ENCODE results near the gene MYO1F. TPM values are rescaled to one million over a fixed set of nuclear protein-coding genes. Genes with fewer than 3 reads are reported as not detected.

MYO1F gene
- 0.14 to 0.49 TPM (median 0.28 TPM) in 5 replicates for total RNA-seq (2022; extraction: Qiagen RNA extraction)

DNA sequence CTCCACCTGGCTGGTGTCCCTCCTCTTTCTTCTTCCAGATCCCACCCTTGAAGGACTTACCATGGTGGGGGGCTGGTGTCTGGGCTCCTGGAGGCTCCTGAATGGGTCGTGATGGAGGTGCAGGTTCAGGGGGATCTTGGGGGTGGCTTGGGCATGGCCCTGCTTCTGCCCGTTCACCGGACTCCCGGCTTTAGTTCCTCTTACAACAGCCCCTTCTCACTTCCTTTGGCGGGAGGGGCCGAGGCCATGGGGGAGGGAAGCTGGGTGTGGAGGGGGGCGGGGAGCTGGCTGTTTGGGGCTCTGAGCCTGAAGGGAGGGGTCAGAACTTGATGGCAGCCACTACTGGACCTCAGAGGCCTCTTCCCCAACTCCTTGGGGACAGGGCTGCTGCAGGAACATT is at the start of gene MYO1F:
MYO1F (minus strand) TSS at position 196 of the 400 bp plus-strand sequence; CDS start at position 63, 133 bp downstream.

DNA sequence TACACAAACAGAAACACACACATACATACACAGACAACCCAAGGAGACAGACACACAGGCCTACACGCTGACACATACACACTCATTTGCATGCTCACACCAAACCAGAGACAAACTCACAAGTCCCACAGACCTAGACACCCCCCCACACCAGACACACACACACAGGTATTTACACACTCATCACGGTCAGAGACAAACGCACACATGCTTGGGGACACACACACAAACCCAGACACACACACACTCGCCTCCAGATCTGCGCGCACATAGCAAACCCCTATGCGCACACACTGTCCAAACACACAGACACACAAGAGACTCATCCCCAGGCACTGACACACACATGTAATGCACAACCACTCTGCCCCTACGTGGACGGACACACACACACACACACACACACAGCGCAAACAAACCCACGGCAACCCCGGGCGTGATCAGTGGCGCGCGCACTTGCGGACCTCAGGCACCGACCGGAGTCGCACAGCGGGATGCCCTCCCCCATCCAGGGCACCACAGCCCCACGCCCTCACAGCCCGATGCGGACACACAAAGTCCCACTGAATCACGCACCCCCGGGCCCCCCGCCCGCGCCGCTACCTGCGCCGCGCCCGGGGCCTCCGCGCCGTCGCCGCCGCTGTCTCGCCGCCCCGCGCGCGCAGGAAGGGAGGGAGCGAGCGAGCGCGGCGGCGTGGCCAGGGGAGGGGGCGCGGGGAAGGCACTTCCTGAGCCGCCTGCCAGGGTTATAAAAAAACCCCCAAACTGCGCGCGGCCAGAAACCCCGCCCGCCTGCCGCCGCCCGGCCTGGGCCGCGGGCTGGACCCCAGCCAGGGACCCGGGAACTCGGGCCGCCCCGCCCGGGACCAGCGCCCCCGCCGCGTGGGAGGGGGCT is 33.0 kb upstream of the MYO1F start, which contains the start of gene ADAMTS10:
ADAMTS10 (minus strand) TSS at position 675 of the 895 bp plus-strand sequence. CDS start 5,005 bp downstream, outside the sequence.

DNA sequence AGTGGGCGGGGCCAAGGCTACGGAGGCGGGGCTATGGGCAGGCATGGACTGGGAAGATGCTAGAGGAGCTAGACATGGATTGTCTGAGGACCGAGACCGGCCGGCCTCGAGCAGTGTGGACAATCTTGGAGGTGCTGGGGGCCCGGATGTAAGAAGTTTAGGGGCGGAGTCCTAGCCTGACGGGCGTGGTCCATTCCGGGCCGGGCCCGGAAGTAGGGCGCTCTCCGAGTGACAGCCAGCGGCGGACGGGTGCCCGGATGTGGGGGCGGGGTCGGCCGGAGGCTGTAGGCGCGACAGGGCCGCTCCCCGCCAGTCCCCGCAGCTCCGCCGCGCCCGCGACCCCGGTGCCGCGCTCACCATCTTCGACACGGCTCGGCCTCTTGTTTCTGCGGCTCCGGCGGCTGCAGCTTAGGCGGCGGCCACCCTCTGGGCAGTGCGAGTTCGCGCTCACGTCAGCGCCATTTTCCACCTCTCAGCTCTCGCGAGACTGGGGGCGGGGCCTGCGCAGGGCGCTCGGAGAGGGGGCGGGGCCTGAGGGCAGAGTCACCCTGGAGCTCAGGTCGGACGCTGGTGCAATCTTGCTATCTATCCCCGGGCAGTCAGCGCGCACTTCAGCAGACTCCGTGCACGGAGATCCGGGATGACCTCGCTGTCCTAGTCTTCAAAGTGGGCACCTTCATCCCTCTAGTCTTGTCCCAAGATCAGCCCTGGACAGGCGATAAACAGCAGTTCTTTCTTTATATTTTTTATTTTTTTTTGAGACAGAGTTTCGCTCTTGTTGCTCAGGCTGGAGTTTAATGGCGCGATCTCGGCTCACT is 63.3 kb downstream of the MYO1F start, which contains the start of gene ZNF414:
ZNF414 (minus strand) TSS at position 481 of the 818 bp plus-strand sequence; CDS start at position 360, 121 bp downstream.

Other genes starting within 250 kb of the MYO1F start
- gene KANK3, start 234.2 kb downstream of the MYO1F start, total RNA-seq (2022; extraction: Qiagen RNA extraction): 3.1 to 6.2 TPM (median 5.1 TPM) in 5 replicates
- gene ANGPTL4, start 213.3 kb downstream of the MYO1F start, total RNA-seq (2022; extraction: Qiagen RNA extraction): 151 to 287 TPM (median 256 TPM) in 5 replicates
- 90.2 to 101 TPM (median 94.2 TPM) in 5 replicates for gene RAB11B, start 187.1 kb downstream of the MYO1F start, total RNA-seq (2022; extraction: Qiagen RNA extraction)
- 15.6 to 20.3 TPM (median 17.7 TPM) in 5 replicates for gene MARCHF2, start 164.1 kb downstream of the MYO1F start, total RNA-seq (2022; extraction: Qiagen RNA extraction)
- gene HNRNPM, start 132.5 kb downstream of the MYO1F start, total RNA-seq (2022; extraction: Qiagen RNA extraction): 229 to 311 TPM (median 235 TPM) in 5 replicates
- gene PRAM1, start 74.8 kb downstream of the MYO1F start, total RNA-seq (2022; extraction: Qiagen RNA extraction): 0.07 to 0.25 TPM (median 0.16 TPM) in 5 replicates
- gene ZNF414, start 63.3 kb downstream of the MYO1F start, total RNA-seq (2022; extraction: Qiagen RNA extraction): 17.5 to 21.7 TPM (median 18.6 TPM) in 5 replicates
- 10.9 to 20.7 TPM (median 20.2 TPM) in 5 replicates for gene ADAMTS10, start 33.3 kb upstream of the MYO1F start, total RNA-seq (2022; extraction: Qiagen RNA extraction)
- not detected in 5 replicates for gene NFILZ, start 53.2 kb upstream of the MYO1F start, total RNA-seq (2022; extraction: Qiagen RNA extraction)
- not detected in 5 replicates for gene ACTL9, start 121.4 kb upstream of the MYO1F start, total RNA-seq (2022; extraction: Qiagen RNA extraction)
- not detected in 5 replicates for gene OR2Z1, start 144.2 kb upstream of the MYO1F start, total RNA-seq (2022; extraction: Qiagen RNA extraction)

Measured in A549 treated with CORT108297 at 1 μM for 4 hours (cell line).